ENCODE measurements around the gene HHAT.

- TF ChIP-seq CTCF (IDR thresholded peaks at IDR 0.05; ENCODE audit: poor library complexity, severe bottlenecking) (no peak), RAD21 (conservative IDR thresholded peaks at IDR 0.05) (no peak), POLR2AphosphoS5 (IDR thresholded peaks at IDR 0.05) (no peak), REST (IDR thresholded peaks at IDR 0.05; ENCODE audit: borderline replicate concordance) (no peak), EP300 (conservative IDR thresholded peaks at IDR 0.05; ENCODE audit: poor library complexity, severe bottlenecking) (no peak)
Observed at GRCh38 chr1:210300923-210301614, 27.6 kb upstream of the HHAT start.
